Adrenal gland (tissue), 5 donors: ENCODE data around the gene DNAH12.

Source experiments
- POLR2A ChIP-seq, 2 donors: fragments of 450-650 bp; IDR thresholded peaks; one replicate each; pipeline ENCODE4 v1.6.1; 2017; ENCODE audit warnings: antibody characterized with exemption in 2 of 2, mild to moderate bottlenecking in 2 of 2, moderate library complexity in 1 of 2
- TF ChIP-seq, protein P1 (sequence below), 6 experiments: fragments of 450-650 bp in 4 of 6; fragments of 200-600 bp in 2 of 6; sonication (generic) in 1 of 6; IDR thresholded peaks; 1 replicate in 5 of 6; 2 replicates in 1 of 6; pipeline versions ENCODE4 v1.5.1 to v1.8.0; 2016 to 2021; ENCODE audit warnings: antibody characterized with exemption in 6 of 6, mild to moderate bottlenecking in 2 of 6, moderate library complexity in 1 of 6
- donor health status: DM: no; HTN: no; CAD: no.

DNA sequence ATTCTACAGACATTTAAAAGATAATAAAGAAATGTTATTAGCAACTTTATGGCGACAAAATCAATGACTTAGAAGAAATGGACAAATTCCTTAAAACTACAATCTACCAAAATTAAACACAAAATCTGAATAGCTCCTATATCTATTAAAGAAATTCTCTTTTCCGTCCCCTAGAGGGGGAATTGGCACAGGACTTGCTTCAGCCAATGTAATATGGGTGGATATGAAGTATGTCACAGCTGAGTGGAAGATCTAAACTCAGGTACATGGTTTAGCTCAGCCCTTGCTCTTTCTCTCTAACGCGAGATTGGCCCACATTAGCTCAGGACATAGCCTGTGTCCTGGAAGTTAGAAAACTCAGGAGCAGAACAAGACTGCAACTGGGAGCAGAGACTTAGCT is 79.3 kb downstream of the DNAH12 start:
- TF ChIP-seq, protein P1, sequence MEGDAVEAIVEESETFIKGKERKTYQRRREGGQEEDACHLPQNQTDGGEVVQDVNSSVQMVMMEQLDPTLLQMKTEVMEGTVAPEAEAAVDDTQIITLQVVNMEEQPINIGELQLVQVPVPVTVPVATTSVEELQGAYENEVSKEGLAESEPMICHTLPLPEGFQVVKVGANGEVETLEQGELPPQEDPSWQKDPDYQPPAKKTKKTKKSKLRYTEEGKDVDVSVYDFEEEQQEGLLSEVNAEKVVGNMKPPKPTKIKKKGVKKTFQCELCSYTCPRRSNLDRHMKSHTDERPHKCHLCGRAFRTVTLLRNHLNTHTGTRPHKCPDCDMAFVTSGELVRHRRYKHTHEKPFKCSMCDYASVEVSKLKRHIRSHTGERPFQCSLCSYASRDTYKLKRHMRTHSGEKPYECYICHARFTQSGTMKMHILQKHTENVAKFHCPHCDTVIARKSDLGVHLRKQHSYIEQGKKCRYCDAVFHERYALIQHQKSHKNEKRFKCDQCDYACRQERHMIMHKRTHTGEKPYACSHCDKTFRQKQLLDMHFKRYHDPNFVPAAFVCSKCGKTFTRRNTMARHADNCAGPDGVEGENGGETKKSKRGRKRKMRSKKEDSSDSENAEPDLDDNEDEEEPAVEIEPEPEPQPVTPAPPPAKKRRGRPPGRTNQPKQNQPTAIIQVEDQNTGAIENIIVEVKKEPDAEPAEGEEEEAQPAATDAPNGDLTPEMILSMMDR (IDR thresholded peaks at IDR 0.05), result no peak
- TF ChIP-seq POLR2A (IDR thresholded peaks at IDR 0.05), result no peak
